Erythroblast (primary cell): ENCODE data around the gene IFNA1.

Experiments
- GATA1 ChIP-seq: IDR thresholded peaks from 2 replicates; pipeline ENCODE4 v1.6.1; 2011; ENCODE audit warnings: low read depth, mild to moderate bottlenecking, control low read depth, low read length, moderate library complexity
- POLR2A ChIP-seq: IDR thresholded peaks from 2 replicates; pipeline ENCODE4 v1.6.1; 2011; ENCODE audit warnings: mild to moderate bottlenecking, low read length

DNA sequence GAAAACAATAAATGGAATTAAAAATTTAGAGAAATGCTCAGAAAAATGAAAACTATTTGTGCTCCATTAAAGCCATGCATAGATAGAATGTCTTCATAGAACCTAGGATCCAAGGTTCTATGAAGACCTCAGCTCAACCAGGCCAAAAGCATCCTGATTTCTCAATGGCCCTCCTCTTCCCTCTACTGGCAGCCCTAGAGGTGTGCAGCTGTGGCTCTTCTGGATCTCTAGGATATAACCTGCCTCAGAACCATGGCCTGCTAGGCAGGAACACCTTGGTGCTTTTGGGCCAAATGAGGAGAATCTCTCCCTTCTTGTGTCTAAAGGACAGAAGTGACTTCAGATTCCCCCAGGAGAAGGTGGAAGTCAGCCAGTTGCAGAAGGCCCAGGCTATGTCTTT is 15.1 kb downstream of the IFNA1 start:
- no peak for TF ChIP-seq POLR2A
- no peak for TF ChIP-seq GATA1
